IPS-15b (cell line): ENCODE data around the gene KLF11.
A peak's percentile ranks its signal among the peaks of the same experiment; 100 is the strongest.

ENCODE experiments used
- H3K27me3 ChIP-seq: one replicate; pipeline ENCODE4 v1.6.1; 2013; ENCODE audit warnings: low read length; ENCODE audit not compliant: control insufficient read depth, insufficient read depth
- H3K36me3 ChIP-seq: one replicate; pipeline ENCODE4 v1.6.1; 2013; ENCODE audit warnings: low read length; ENCODE audit not compliant: control insufficient read depth, insufficient read depth
- H3K4me1 ChIP-seq: one replicate; pipeline ENCODE4 v1.6.1; 2013; ENCODE audit warnings: mild to moderate bottlenecking, low read length; ENCODE audit not compliant: control insufficient read depth, insufficient read depth
- H3K4me3 ChIP-seq: one replicate; pipeline ENCODE4 v1.5.1; 2013; ENCODE audit warnings: low read depth, low read length
- H3K9ac ChIP-seq: one replicate; pipeline ENCODE4 v1.6.1; 2013; ENCODE audit warnings: low read depth, mild to moderate bottlenecking, low read length
- H3K9me3 ChIP-seq: one replicate; pipeline ENCODE4 v1.6.1; 2013; ENCODE audit warnings: mild to moderate bottlenecking, low read length; ENCODE audit not compliant: control insufficient read depth, insufficient read depth

The KLF11 gene

DNA sequence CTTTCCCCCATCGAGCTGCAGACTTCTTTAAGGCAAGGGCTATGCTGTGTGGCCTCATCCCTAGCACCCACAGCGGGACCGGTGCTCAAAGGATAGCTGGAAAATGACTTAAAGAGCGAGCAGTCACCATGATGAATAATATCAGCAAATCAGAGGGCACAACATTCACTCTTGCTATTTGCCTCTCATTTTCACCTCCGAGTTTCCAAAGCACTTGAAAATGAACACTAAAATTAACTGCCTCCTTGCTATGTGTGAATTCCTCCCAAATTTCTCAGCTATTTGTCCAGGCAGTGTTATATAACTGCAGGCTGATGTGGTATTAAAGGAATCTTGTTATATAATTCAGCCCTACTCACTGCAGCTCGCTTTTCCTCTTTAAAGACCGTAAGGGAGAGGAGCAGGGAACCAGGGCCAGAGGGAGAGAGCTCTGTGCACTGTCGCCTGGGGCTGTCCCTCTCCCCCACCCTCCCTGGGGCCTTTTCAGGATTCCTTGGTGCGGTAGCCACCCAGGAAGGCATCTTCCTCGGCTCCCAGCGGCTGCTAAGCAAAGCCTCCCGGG, 35.4 kb downstream of the KLF11 start:
- Histone ChIP-seq H3K27me3 (peaks cover 28% of the 10 kb centered on the region), H3K9me3 (no peaks in the 10 kb centered on the region), H3K4me1 (peaks cover 7% of the 10 kb centered on the region), H3K36me3 (no peaks in the 10 kb centered on the region), H3K4me3 (peak overlapping the region; percentile 30), H3K9ac (no peak overlapping the region)

GRCh38 chr2:10079266-10079869, 36.0 kb downstream of the KLF11 start:
- Histone ChIP-seq H3K9me3 (no peaks in the 10 kb centered on the region), H3K36me3 (no peaks in the 10 kb centered on the region), H3K9ac (no peak overlapping the region), H3K4me3 (peak overlapping the region; percentile 30), H3K4me1 (peaks cover 7% of the 10 kb centered on the region), H3K27me3 (peaks cover 28% of the 10 kb centered on the region)

DNA sequence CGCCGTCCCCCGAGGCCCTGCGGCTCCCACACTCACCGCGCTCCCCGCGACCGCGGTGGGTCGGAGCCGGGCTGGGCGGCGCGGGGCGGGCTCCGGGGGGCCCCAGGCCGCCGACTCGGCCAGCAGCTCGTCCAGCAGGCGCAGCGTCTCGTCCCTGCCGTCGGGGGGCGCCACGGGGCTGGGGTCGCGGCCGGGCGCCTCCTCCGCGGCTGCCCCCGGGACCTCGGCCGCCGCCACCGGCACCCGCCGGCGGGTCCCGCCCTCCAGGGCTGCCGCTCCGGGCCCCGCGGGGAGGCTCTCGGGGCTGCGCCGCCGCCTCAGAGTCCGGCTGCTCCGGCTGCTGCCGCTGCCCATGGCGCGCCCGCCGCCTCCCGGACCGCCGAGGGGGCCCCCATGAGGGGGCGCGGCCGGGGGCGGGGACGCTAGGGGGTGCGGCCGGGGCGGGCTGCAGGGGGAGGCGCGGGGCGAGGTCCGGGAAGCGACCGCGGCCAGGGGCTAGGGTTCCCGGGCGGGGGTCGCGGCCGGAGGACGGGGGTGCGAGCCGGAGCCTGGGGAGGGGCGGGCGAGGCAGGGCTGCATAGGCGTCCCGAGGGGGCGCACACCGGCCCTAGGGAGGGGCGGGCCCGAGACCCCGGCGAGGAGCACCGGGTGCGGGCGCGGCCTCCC, 36.7 kb downstream of the KLF11 start, which contains the start of gene CYS1:
Gene CYS1, minus strand, starts transcription at position 542 of the 666 bp plus-strand sequence. Its CDS starts 188 bp downstream, at position 354.
- no peak within 1 kb of the TSS for H3K9ac ChIP-seq
- peaks cover 28% of the 10 kb centered on the region for H3K27me3 ChIP-seq
- no peaks in the 10 kb centered on the region for H3K36me3 ChIP-seq
- no peaks in the 10 kb centered on the region for H3K9me3 ChIP-seq
- peaks cover 7% of the 10 kb centered on the region for H3K4me1 ChIP-seq
- H3K4me3 ChIP-seq, result peak within 1 kb of the TSS; percentile 48

DNA sequence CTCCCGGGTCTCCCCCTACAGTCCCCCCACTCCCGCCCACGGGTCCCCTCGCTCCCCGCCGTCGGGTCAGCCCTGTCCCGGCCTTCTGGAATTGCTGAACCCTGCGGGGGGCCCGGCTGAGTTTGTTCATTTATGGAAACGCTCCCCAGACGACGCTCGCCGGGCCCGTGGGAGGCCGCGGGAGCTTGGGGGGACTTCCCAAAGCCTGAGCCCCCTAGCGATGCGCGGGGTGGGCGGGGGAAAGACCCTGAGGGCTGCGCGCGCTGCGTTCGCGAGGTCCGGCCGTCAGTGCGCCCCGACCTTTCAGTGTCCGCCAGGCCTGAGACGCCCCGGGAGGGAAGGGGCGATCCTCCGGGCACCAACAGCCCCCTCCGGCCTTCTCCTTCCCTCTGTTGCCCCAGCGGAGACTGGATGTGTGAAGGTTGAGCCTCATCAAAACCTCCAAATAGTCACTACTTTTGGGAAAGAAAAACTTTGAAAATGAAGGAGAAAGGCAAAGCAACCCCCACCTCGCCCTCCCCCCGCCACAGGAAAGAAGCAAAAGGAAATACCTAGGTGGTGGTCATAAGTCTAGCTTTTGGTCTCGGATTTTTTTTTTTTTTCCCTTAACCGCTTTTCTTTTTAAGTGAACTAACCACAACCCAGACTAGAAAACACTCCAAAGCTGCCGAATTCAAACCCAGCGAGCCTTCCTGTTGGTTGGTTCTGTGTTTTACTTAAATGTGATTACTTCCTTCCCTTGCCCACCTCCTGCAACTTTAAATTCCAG, 37.4 kb downstream of the KLF11 start:
- Histone ChIP-seq H3K4me1 (peaks cover 7% of the 10 kb centered on the region), H3K36me3 (no peaks in the 10 kb centered on the region), H3K9me3 (no peaks in the 10 kb centered on the region), H3K9ac (no peak overlapping the region), H3K27me3 (peaks cover 28% of the 10 kb centered on the region), H3K4me3 (peak overlapping the region; percentile 48)

- Histone ChIP-seq H3K4me1 (peaks cover 7% of the 10 kb centered on the region), H3K36me3 (no peaks in the 10 kb centered on the region), H3K9me3 (no peaks in the 10 kb centered on the region), H3K9ac (no peak overlapping the region), H3K4me3 (no peak overlapping the region), H3K27me3 (peaks cover 20% of the 10 kb centered on the region)
Measured at GRCh38 chr2:10083046-10083445, 39.7 kb downstream of the KLF11 start.

- Histone ChIP-seq H3K27me3 (peaks cover 13% of the 10 kb centered on the region), H3K9ac (no peak overlapping the region), H3K9me3 (no peaks in the 10 kb centered on the region), H3K36me3 (no peaks in the 10 kb centered on the region), H3K4me3 (no peak overlapping the region), H3K4me1 (peaks cover 5% of the 10 kb centered on the region)
Measured at GRCh38 chr2:10083692-10084211, 40.4 kb downstream of the KLF11 start.

DNA sequence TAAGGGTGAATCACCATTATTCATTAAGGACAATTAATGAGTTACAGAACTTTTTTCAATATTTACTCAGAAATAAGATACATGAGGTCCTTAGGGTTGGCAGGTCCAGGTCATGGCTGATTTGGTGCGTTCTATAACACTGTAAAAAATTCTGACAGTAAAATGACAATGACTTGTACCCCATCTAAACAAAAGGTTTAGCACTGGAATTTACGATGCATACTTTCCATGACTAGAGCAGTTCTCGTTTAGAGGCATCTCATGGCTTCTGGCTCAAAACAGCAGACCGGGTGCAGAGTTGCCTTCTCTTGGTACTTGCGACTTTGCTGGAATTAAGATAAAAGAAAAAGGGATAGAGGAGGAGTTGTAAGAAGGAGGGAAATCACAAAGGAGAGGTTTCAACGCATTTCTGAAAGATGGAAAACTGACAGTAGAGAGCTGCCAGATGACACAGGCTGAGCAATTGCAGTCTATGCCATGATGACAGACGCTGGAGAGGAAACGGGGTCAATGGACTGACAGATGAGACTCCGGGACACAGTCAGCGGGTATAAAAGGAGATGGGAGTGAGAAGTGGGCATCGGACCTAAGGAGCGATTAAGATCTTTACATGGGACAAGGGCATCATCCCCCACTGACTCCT, 41.0 kb downstream of the KLF11 start:
- H3K9ac ChIP-seq, result no peak overlapping the region
- no peaks in the 10 kb centered on the region for H3K36me3 ChIP-seq
- H3K9me3 ChIP-seq, result no peaks in the 10 kb centered on the region
- H3K27me3 ChIP-seq, result peaks cover 8% of the 10 kb centered on the region
- peaks cover 3% of the 10 kb centered on the region for H3K4me1 ChIP-seq
- no peak overlapping the region for H3K4me3 ChIP-seq

GRCh38 chr2:10085043-10085667, 41.8 kb downstream of the KLF11 start:
- Histone ChIP-seq H3K4me1 (peaks cover 3% of the 10 kb centered on the region), H3K9me3 (no peaks in the 10 kb centered on the region), H3K27me3 (peaks cover 8% of the 10 kb centered on the region), H3K9ac (no peak overlapping the region), H3K36me3 (no peaks in the 10 kb centered on the region), H3K4me3 (no peak overlapping the region)

- H3K36me3 ChIP-seq, result no peaks in the 10 kb centered on the region
- no peak overlapping the region for H3K9ac ChIP-seq
- H3K27me3 ChIP-seq, result peaks cover 7% of the 10 kb centered on the region
- peaks cover 3% of the 10 kb centered on the region for H3K4me1 ChIP-seq
- H3K9me3 ChIP-seq, result no peaks in the 10 kb centered on the region
- no peak overlapping the region for H3K4me3 ChIP-seq
Measured at GRCh38 chr2:10085668-10086059, 42.3 kb downstream of the KLF11 start.

- no peaks in the 10 kb centered on the region for H3K4me1 ChIP-seq
- no peak overlapping the region for H3K4me3 ChIP-seq
- no peaks in the 10 kb centered on the region for H3K36me3 ChIP-seq
- H3K9me3 ChIP-seq, result no peaks in the 10 kb centered on the region
- H3K9ac ChIP-seq, result no peak overlapping the region
- no peaks in the 10 kb centered on the region for H3K27me3 ChIP-seq
Measured at GRCh38 chr2:10086950-10087349, 43.6 kb downstream of the KLF11 start.

DNA sequence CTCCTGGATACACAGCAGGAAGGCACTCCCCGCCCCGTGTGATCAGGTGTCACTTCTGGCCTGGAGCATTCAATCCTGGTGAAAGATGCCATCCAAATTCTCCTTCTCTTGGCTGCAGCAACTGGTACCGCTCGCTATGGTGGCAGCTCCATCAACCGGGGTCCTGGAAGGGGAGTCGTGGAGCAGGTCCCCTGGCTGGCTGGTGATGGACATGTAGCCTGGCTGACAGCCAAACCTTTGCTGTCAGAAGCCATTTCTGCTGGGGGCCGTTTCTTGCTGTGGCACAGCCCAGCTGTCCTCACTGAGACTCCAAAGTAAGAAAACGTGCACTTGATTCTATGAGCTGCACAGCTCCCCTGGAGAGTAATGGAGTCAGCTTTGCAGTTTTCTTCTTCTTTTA, 44.0 kb downstream of the KLF11 start:
- Histone ChIP-seq H3K36me3 (no peaks in the 10 kb centered on the region), H3K4me3 (no peak overlapping the region), H3K9ac (no peak overlapping the region), H3K9me3 (no peaks in the 10 kb centered on the region), H3K27me3 (no peaks in the 10 kb centered on the region), H3K4me1 (no peaks in the 10 kb centered on the region)
